ENCODE measurements around the gene HTRA1. TPM values are rescaled to one million over a fixed set of nuclear protein-coding genes. Genes with fewer than 3 reads are reported as not detected.
A peak's percentile ranks its signal among the peaks of the same experiment; 100 is the strongest.

Gene HTRA1
- total RNA-seq: 41.6 TPM
- long read RNA-seq, transcript HTRA1-201 (9 exons, 2,120 nt): major isoform, 34 of 34 reads
- long read RNA-seq, partial matches to known transcripts: 0 of 34 reads
- long read RNA-seq, other reads (novel, unspliced or antisense): 0 of 34 reads

DNA sequence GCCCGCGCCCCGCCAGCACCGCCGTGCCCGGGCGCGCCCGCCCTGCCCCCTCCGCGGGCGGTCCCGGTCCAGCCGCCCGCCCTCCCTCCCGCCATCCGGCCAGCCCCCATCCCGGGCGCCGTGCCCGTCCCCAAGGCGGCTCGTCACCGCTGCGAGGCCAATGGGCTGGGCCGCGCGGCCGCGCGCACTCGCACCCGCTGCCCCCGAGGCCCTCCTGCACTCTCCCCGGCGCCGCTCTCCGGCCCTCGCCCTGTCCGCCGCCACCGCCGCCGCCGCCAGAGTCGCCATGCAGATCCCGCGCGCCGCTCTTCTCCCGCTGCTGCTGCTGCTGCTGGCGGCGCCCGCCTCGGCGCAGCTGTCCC lies at the start of gene HTRA1:
Gene HTRA1, plus strand, starts transcription at position 187 of the 362 bp plus-strand sequence. Its CDS starts 100 bp downstream, at position 287.
- peak; percentile 83 for ATAC-seq
- peak; percentile 91 for DNase-seq (ENCODE audit: missing footprints)
- intact Hi-C loops (cut with DNase I): loop anchor here (5.0 kb wide), 1 partner anchor 106 kb away; no protein-coding TSS in a partner anchor

DNA sequence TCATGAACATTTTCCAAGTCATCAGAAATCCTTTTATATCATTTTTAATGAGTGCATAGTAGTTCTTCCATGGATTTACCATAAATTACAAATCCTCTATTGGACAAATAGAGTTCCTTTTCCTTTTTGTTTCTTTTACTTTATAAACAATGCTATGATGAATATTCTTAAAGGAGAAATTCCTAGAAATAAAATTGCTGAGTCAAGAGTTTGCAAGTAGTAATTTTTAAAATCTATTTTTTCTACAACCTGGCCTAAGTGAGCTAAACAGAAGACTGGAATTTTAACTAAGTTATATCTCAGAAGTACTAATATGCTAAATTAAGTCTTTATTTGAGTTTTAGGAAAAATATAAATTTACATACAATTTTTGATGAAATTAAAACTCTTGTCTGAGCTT lies 48.0 kb upstream of the HTRA1 start:
- DNase-seq (ENCODE audit: missing footprints): no peak
- no peak for ATAC-seq
- intact Hi-C loops (cut with DNase I): no loop called here

DNA sequence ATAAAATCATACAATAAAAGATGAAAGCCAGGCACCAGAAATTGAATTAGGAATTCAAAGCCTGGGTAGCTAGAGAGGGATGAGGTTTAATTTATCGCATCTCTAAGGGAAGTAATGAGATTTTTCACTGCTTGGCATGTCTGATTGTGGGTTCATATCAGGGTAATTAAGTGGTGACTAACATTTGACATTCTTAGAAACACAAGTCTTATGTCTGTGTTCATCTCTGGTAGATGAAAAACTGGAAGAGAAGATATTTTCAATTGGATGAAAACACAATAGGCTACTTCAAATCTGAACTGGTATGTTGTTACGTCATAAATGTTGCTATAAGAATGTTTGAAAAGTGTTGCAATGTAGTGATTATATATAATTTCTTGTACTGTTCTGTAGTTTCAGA lies 43.7 kb upstream of the HTRA1 start:
- ATAC-seq (no peak), DNase-seq (ENCODE audit: missing footprints) (no peak)
- intact Hi-C loops (cut with DNase I): loop anchor here (5.0 kb wide), 1 partner anchor 40 kb away; no protein-coding TSS in a partner anchor

DNA sequence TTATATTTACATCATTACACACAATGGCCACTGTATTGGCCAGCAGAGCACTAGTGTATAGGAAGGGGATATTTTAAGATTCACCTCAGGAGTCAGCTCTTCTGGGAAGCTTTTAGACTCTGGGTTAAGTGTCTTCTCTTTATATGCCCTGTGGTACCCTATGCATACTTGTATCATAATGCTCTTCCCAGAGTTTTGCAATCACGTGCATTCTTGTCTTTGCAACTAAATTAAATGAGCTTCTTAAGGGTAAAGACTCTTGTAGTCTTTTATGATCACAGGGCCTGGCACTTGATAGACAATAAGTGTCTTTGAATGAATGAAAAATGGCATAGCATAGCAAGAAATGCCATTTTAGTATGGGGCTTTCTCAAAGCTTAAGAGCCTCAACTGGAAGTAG lies 42.3 kb upstream of the HTRA1 start:
- ATAC-seq: no peak
- intact Hi-C loops (cut with DNase I): loop anchor here (5.0 kb wide), 1 partner anchor 42 kb away; no protein-coding TSS in a partner anchor
- no peak for DNase-seq (ENCODE audit: missing footprints)

DNA sequence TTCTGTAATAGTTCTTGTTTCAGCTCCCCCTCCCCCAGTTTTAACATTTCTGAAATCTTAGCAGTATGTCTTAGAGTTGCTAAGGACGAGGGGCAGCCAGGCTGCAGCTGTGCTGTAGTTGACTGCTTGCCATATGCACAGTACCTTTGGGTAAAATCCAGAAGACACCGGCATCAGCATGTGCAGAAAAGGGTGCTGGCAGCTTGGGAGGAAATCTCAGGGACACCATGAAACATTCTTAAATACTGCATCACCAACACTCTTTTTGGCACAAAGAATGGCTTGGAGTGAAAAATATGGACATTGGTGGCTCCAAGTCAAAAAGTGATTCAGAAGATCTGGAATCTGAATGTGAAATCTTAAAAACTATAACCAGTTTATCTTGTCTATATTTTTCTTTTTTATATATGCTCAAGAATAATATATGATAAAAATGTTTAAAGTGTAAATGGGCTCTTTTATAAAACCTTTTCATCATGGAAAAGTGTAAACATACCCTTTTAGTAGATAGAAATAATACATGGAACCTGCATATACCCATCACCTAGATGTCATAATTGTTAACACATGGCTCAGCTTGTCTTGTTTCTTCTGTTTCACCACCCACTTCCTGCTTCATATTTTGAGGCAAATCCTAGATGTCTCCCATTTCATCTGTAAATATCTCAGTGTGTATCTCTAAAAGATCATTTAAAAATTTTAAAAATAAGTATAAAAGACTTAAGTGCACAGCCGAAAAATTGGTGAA lies 41.3 kb upstream of the HTRA1 start:
- DNase-seq (ENCODE audit: missing footprints): no peak
- intact Hi-C loops (cut with DNase I): loop anchor here (5.0 kb wide), 1 partner anchor 43 kb away; no protein-coding TSS in a partner anchor
- peak; percentile 28 for ATAC-seq

DNA sequence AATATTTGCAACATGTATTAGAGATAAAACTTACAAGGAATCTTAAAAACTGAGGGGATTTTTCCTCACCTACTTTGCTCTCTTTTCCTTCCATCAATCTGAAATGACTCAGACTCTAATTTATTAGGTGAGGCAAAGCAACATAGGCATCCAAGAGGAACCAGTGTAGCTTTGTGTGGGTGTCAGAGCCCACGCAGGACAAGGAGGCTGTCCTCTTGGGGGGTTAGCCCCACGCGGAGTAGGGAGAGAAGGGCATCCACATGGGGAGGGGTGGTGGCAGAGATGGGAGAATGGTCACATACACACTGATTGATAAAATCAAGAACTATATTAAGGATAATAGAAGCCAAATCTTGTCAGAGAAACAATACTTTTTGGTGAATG lies 40.7 kb upstream of the HTRA1 start:
- no peak for ATAC-seq
- intact Hi-C loops (cut with DNase I): no loop called here
- DNase-seq (ENCODE audit: missing footprints): no peak

DNA sequence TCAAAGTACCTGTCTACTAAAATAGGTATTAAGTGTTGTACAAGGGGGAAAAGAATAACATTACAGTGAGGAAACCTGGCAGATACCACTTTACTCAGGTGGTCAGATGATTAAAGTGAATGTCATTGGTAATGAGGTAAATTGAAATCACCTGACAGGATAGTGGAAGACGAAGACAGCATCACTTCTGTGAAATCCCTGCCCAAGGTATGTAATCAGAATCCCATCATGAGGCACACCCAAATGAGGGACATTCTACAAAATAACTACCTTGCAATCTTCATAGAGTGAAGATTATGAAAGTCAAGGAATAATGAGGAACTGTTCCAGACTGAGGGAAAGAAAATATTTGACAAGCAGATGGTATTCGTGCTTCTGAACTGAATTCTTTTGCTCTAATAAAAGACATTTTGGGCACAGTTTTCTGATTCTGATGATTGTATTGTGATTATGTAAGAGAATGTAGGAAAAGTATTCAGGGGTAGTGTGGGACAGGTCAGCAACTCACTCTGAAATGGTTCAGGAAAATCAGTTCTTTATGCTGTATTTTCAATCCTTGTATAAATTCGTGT lies 40.2 kb upstream of the HTRA1 start:
- ATAC-seq (no peak), DNase-seq (ENCODE audit: missing footprints) (no peak)
- intact Hi-C loops (cut with DNase I): no loop called here

DNA sequence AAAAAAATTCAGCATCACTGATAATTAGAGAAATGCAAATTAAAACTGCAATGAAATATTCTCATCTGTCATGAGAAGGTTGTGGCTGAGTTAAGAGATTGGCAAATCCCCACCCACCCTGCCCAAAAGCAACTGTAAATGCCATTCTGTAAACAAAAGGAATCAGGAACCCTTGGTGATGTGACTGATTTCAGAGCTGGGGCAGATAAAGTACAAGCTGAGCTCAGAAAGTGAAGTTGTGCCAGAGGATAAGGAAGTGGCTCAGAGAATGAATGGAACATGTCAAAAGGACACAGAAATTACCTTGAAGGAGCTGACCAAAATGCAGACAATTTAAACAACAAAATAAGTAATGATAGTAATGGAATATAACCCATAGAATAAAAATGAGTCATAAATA lies 39.6 kb upstream of the HTRA1 start:
- no peak for ATAC-seq
- DNase-seq (ENCODE audit: missing footprints): no peak
- intact Hi-C loops (cut with DNase I): no loop called here

DNA sequence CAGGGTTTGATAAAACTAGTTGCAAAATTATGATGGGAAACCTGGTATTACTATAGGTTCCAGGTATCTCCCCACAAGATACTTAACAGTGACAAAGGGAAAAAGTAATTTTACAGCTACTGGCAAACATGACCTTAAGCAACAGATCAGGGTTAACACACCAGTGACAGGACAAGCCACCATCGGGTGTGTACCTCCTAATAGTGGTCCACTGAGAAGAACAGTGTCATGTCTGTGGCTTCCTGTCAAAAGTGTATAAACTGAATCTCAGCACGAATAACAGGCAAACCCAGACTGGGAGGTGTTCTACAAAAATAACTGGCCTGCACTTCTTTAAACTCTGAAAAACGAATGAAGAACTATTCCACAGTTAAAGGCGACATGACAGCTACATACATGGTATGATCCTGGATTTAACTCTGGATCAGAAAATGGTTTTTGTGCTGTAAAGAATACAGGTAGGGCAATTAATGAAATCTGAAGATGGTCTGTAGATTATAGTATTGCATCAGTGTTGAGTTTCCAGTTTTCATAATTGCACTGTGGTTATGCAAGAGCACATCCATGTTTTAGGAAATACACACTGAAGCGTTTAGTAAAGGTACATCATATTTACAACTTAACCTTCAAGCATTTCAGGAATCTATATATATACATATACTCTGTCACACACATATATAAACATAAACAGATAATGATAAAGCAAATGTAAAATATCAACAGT lies 38.9 kb upstream of the HTRA1 start:
- DNase-seq (ENCODE audit: missing footprints) (no peak), ATAC-seq (no peak)
- intact Hi-C loops (cut with DNase I): no loop called here

DNA sequence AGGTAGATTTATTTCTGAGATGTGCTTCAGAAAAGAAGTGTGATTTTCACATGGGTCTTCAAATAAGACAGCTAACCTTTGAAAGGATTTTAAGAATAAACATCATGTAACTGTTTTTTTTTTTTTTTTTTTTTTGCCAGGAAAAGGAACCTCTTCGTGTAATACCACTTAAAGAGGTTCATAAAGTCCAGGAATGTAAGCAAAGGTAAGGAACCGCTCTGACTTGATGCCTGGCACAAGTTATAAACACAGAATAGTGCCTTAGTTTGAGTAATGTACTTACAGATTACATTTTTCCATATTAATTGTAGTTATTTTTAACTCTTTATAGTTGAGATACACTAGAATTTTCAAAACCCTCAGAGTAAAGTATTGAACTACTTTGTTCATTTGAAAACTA lies 37.3 kb upstream of the HTRA1 start:
- ATAC-seq (no peak), DNase-seq (ENCODE audit: missing footprints) (no peak)
- intact Hi-C loops (cut with DNase I): no loop called here

DNA sequence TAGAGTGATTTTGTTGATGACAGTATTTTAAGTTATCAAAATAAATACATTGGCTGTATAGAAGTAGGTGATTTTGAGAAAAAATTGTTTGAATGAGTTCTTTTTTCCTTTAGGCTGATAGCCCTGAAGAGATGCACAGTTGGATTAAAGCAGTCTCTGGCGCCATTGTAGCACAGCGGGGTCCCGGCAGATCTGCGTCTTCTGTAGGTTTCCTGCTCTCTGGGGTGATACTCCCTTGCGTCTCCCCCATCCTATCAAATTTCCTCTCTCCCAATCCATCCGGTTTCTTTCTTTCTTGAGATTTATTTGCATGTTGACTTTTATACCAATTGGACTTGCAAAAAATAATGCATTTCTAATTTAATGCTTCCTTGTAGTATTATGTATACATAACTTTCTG lies 34.5 kb upstream of the HTRA1 start:
- intact Hi-C loops (cut with DNase I): no loop called here
- DNase-seq (ENCODE audit: missing footprints): no peak
- no peak for ATAC-seq

DNA sequence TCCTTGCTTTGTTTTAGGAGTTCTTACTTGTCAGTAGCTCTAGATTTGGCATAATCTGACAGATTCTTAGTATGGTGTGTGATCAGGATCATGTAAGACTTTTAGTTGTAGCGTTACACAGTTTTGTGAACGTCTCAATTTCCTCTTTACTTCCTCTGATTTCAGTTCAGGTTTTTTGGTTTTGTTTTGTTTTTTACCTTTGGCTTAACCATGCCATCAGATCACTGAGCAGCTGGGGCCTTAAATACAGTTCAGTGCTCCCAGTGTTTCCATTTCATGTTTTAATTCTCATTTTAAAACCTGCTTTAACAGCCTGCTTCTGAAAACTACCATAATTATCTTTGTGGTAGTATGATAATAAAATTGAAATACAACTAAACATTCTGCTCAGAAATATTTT lies 34.1 kb upstream of the HTRA1 start:
- intact Hi-C loops (cut with DNase I): no loop called here
- DNase-seq (ENCODE audit: missing footprints) (no peak), ATAC-seq (no peak)

DNA sequence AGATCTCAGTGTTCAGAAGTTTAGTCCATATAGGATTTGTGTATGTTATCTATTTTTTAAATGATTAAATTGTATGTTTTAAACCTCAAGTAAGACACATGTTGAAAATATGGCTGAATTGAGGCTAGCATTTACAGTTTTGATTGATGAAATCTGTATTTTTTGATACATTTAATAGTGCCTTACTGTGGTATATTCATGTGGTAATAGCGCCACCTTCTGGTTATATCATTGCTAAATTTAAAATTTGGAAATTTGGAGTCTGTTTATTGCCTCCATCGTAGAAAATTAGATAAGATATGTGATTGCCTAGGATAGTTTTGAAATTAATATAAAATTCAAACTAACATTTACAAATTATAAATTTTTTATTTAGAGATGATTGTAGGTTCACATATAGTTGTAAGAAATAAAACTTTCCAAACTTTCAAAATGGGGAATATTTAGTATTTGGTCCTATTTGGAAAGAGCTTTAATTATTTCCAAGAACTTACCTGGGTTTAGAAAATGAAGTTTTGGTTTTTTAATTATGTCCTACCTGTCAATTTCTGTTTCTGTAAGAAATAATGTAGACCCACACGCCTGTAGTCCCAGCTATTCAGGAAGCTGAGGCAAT lies 26.0 kb upstream of the HTRA1 start:
- peak; percentile 33 for ATAC-seq

DNA sequence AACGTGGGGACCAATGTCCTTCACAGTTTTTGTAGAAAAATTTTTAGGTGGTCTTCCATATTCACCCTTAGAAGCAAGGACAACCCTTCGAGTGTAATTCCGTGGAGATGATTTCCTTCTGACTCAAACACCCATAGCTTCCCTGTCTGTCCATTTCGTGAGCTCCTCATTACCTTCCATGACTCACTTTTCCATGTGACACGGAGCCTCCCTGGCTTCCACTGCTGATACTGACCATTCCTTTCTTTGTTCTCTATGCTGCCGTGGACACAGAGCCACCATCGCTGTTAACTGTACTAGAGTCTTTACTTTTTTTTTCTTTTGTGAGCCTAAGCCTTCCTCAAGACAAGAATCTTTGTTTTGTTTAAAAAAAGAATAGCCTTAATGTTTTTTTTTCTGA lies 19.4 kb upstream of the HTRA1 start:
- DNase-seq (ENCODE audit: missing footprints) (no peak), ATAC-seq (no peak)
- intact Hi-C loops (cut with DNase I): no loop called here

More for the DNA sequence above, 26.0 kb upstream of the HTRA1 start:
- intact Hi-C loops (cut with DNase I): loop anchor here (2.0 to 5.0 kb wide), 2 partner anchors 93 to 132 kb away; no protein-coding TSS in a partner anchor
- no peak for DNase-seq (ENCODE audit: missing footprints)

DNA sequence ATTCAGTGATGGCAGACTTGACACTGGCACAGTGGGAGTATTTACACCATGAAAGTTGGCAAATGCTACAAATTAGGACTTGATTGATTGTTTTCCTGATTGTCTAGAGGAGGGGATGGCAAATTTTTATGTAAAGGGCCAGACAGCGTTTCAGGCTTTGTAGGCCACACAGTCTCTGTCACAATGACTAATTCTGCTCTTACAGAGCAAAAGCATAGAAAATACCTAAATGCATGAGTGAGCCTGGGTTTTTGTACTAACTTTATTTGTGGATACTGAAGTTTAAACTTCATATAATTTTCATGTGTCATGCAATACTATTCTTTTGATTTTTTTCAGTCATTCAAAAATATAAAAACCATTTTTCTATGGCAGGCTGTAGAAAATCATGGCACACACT lies 15.9 kb upstream of the HTRA1 start:
- ATAC-seq (no peak), DNase-seq (ENCODE audit: missing footprints) (no peak)
- intact Hi-C loops (cut with DNase I): no loop called here

DNA sequence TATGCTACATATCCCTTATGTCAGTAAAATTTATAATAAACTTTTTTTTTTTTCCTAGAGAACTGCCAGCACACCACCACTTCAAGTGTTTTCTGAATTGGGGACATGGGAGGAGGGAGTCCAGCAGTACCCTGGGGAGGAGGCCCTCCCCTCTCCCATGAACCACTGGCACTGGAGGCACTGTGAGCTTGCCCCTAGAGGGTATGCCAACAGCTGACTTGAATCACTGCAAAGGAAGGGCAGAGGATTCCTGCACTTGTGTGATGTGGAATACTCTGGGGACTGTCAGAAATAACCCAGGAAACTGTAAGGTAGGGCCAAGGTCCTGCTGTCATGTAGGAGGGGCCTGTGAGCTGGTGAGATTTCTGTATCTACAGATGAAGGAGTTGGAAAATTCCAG lies 15.4 kb upstream of the HTRA1 start:
- peak; percentile 61 for ATAC-seq
- intact Hi-C loops (cut with DNase I): no loop called here
- DNase-seq (ENCODE audit: missing footprints): no peak

DNA sequence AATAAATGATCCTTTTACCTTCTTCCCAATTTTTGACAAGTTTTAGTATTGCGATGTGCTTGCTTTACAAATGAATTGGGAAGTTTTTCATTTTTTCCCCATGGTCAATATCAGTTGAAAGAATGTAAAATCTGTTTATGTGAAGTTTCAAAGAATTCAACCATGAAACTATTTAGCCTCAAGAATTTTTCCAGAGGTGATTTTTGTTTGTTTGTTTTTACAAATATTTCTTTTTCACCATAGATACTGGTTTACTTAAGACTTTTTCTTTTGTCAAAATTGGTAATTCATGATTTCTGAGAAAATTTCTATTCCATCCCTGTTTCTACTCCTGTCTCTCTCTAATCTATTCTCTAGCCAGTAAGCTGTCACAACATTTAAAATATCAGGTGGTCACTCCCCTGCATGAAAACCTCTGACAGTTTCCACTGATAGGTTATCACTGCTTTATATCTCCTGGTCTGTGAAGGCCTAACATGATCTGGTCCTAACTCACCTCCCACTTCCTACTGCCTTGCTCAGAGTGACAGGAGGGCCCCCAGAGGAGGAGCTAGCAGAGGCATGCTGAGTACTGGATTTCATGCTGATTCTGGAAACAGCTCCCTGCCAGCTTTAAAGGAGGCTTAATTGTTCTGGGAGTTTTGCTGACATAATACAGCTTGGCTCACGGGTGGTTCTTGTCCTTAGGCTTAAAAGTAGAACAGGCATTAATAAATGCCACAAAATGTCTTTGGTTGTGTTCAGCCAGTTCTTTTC lies 14.5 kb upstream of the HTRA1 start:
- ATAC-seq: peak; percentile 74
- DNase-seq (ENCODE audit: missing footprints): no peak

DNA sequence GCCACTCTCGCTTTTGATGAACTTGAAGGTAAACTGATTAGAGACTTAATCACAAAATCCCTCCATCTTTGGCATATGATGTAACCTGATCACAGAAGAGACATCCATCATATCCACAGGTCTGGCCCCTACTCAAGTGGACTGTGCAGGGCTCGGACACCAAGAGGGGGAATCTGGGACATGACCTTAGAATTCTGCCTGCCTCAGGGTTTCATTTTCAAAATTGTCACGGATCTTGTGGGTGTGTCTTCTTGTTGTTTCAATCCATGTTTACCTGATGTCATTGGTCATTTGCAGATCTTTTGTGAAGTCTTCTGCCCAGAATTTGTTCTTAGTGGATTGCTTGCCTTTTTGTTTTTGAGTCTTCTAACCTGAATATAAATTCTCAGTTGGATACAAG lies 12.8 kb upstream of the HTRA1 start:
- no peak for DNase-seq (ENCODE audit: missing footprints)
- ATAC-seq: no peak
- intact Hi-C loops (cut with DNase I): no loop called here

More for the DNA sequence above, 14.5 kb upstream of the HTRA1 start:
- intact Hi-C loops (cut with DNase I): no loop called here

DNA sequence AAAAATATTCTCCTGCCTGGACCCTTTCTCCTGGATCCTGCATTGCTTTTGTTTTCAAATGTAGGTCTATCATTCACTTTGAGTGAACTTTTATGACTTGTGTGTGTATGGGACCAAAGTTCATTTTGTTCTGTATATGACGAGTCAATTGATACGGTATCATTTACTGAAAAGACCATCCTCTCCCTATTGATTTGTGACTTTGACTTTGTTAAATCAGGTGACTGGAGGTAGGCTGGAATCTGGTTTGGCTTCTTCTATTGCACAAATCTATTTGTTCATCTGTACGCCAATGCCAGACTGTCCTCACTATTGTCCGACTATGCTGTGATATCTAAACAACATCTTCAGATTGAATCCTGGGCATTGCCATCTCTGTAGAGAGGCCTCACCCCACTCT lies 12.2 kb upstream of the HTRA1 start:
- ATAC-seq (no peak), DNase-seq (ENCODE audit: missing footprints) (no peak)
- intact Hi-C loops (cut with DNase I): no loop called here

Data from Right ventricle myocardium inferior (tissue), 1 donor.